PFSK-1 (cell line): Measurements from ENCODE around the gene SH3PXD2A.

Experiments
- POLR2AphosphoS5 ChIP-seq: IDR thresholded peaks from 2 replicates; pipeline ENCODE4 v1.6.1; 2012; ENCODE audit warnings: low read depth, mild to moderate bottlenecking, control low read depth, low read length, moderate library complexity
- REST ChIP-seq, 2 experiments: IDR thresholded peaks; 2 replicates each; pipeline versions ENCODE4 v1.6.1 to v1.8.0; 2011 to 2012; ENCODE audit warnings: low read depth in 2 of 2, low read length in 2 of 2, control low read depth in 1 of 2, inconsistent platforms in 1 of 2, mild to moderate bottlenecking in 1 of 2, moderate library complexity in 1 of 2; ENCODE audit not compliant: insufficient read depth in 1 of 2
- SIN3A ChIP-seq: IDR thresholded peaks from 2 replicates; pipeline ENCODE4 v1.6.1; 2012; ENCODE audit warnings: mild to moderate bottlenecking, low read length, moderate library complexity, borderline replicate concordance; ENCODE audit not compliant: insufficient read depth
- TAF1 ChIP-seq: IDR thresholded peaks from 2 replicates; pipeline ENCODE4 v1.6.1; 2012; ENCODE audit warnings: low read length, control low read depth, borderline replicate concordance; ENCODE audit not compliant: insufficient read depth

- TF ChIP-seq POLR2AphosphoS5 (no peak), SIN3A (no peak), TAF1 (no peak), REST (IDR thresholded peaks at IDR 0.05; ENCODE audit: insufficient read depth in 1 of 2, low read depth in 2 of 2, low read length in 2 of 2) (no peak)
These were observed 155.0 kb downstream of the SH3PXD2A start for GRCh38 chr10:103700436-103700715.
